Endothelial cell of umbilical vein (primary cell): Measurements from ENCODE around the gene ZSCAN32. TPM values are rescaled to one million over a fixed set of nuclear protein-coding genes. Genes with fewer than 3 reads are reported as not detected.

Experiments
- BruUV-seq: library from RNA; stranded (reverse); fragments of 400-500 nt; replicated peaks from 2 replicates; lab custom pipeline; 2021; lab: Mats Ljungman, UMichigan
- CTCF ChIA-PET: fragments of 300-600, 350-600 bp; sonication (Branson Sonifier 250); formaldehyde crosslinking; loops from one replicate; lab custom pipeline; 2021; ENCODE audit warnings: antibody characterized with exemption, inconsistent platforms; lab: Charles Lee
- POLR2A ChIA-PET: fragments of 300-600, 350-600 bp; sonication (Branson Sonifier 250); formaldehyde crosslinking; loops from one replicate; lab custom pipeline; 2021; ENCODE audit warnings: antibody characterized with exemption, inconsistent platforms; lab: Charles Lee
- DNase-seq: peaks from one replicate; pipeline ENCODE4 v3.0.0-alpha.2; 2011; ENCODE audit warnings: low read depth, low spot score
- FAIRE-seq: peaks from 2 replicates; lab custom pipeline; 2011; peaks lifted over from hg19 to GRCh38; lab: Jason Lieb, UNC
- H2AFZ ChIP-seq: 2 replicates; pipeline ENCODE4 v1.6.0; 2012; ENCODE audit warnings: low read depth, low read length, control low read depth, inconsistent platforms
- H3K27ac ChIP-seq: 2 replicates; pipeline ENCODE4 v1.5.1; 2011; ENCODE audit warnings: low read depth, mild to moderate bottlenecking, control low read depth, low read length, moderate library complexity; ENCODE audit not compliant: insufficient read depth
- H3K27me3 ChIP-seq, 2 experiments: 2 replicates each; pipeline versions ENCODE4 v1.6.0 to v1.6.1; 2011; ENCODE audit warnings: low read length in 2 of 2, mixed read lengths in 1 of 2; ENCODE audit not compliant: control insufficient read depth in 2 of 2, insufficient read depth in 2 of 2
- H3K36me3 ChIP-seq, 2 experiments: 2 replicates in 1 of 2; 3 replicates in 1 of 2; pipeline ENCODE4 v1.5.1; 2011; ENCODE audit warnings: low read length in 2 of 2, mild to moderate bottlenecking in 1 of 2, moderate library complexity in 1 of 2; ENCODE audit not compliant: control insufficient read depth in 2 of 2, insufficient read depth in 2 of 2; ENCODE audit errors: extremely low read depth in 1 of 2
- H3K4me1 ChIP-seq: 3 replicates; pipeline ENCODE4 v1.5.1; 2011; ENCODE audit warnings: mild to moderate bottlenecking, low read length; ENCODE audit not compliant: control insufficient read depth, insufficient read depth; ENCODE audit errors: extremely low read depth
- H3K4me2 ChIP-seq: 2 replicates; pipeline ENCODE4 v1.6.1; 2011; ENCODE audit warnings: low read length, control low read depth, mixed read lengths; ENCODE audit not compliant: insufficient read depth
- H3K4me3 ChIP-seq, 3 experiments: fragments of 200-600 bp in 1 of 3; sonication (generic), shearing (Covaris generic) in 1 of 3; replicated peaks in 1 of 3; 2 replicates each; pipeline ENCODE4 v1.5.1; 2011 to 2016; ENCODE audit warnings: control low read depth in 3 of 3, low read length in 3 of 3, mild to moderate bottlenecking in 2 of 3, inconsistent platforms in 1 of 3, low read depth in 1 of 3, moderate library complexity in 1 of 3; ENCODE audit not compliant: insufficient read depth in 1 of 3
- H3K79me2 ChIP-seq: 2 replicates; pipeline ENCODE4 v1.6.0; 2012; ENCODE audit warnings: low read length, inconsistent platforms; ENCODE audit not compliant: control insufficient read depth, insufficient read depth
- H3K9ac ChIP-seq: replicated peaks from 2 replicates; pipeline ENCODE3; 2011; ENCODE audit warnings: low read length, control low read depth; ENCODE audit not compliant: insufficient read depth; ENCODE audit errors: extremely low read depth
- H3K9me1 ChIP-seq: replicated peaks from 3 replicates; pipeline ENCODE4 v1.6.0; 2011; ENCODE audit warnings: mild to moderate bottlenecking, low read length; ENCODE audit not compliant: control insufficient read depth, insufficient read depth; ENCODE audit errors: extremely low read depth
- H3K9me3 ChIP-seq: replicated peaks from 2 replicates; pipeline ENCODE4 v1.5.1; 2012; ENCODE audit warnings: low read length, inconsistent platforms; ENCODE audit not compliant: control insufficient read depth, insufficient read depth
- H4K20me1 ChIP-seq: replicated peaks from 2 replicates; pipeline ENCODE3; 2011; ENCODE audit warnings: mild to moderate bottlenecking, low read length; ENCODE audit not compliant: control insufficient read depth, insufficient read depth; ENCODE audit errors: extremely low read depth
- CTCF ChIP-seq, 2 donors: IDR thresholded peaks; 1 replicate in 1 of 2; 2 replicates in 1 of 2; pipeline ENCODE4 v1.5.1; 2011; ENCODE audit warnings: low read length in 2 of 2, mild to moderate bottlenecking in 2 of 2, moderate library complexity in 2 of 2, control low read depth in 1 of 2, inconsistent platforms in 1 of 2, low read depth in 1 of 2; ENCODE audit not compliant: insufficient read depth in 1 of 2; ENCODE audit errors: extremely low read depth in 1 of 2
- EZH2 ChIP-seq: IDR thresholded peaks from 2 replicates; pipeline ENCODE4 v1.6.1; 2012; ENCODE audit warnings: borderline replicate concordance, low read depth, mild to moderate bottlenecking, moderate library complexity, low read length, inconsistent platforms; ENCODE audit not compliant: severe bottlenecking
- FOS ChIP-seq: IDR thresholded peaks from 2 replicates; pipeline ENCODE4 v1.6.1; 2011; ENCODE audit warnings: mild to moderate bottlenecking, low read length, moderate library complexity, borderline replicate concordance; ENCODE audit not compliant: insufficient read depth
- GATA2 ChIP-seq: IDR thresholded peaks from 2 replicates; pipeline ENCODE4 v1.7.0; 2011; ENCODE audit warnings: low read depth, mild to moderate bottlenecking, moderate library complexity, mixed read lengths, low read length; ENCODE audit not compliant: insufficient read length, insufficient read depth
- JUN ChIP-seq: IDR thresholded peaks from 2 replicates; pipeline ENCODE4 v1.6.1; 2011; ENCODE audit warnings: borderline replicate concordance, low read depth; ENCODE audit not compliant: insufficient read length, insufficient read depth
- MAX ChIP-seq: IDR thresholded peaks from 2 replicates; pipeline ENCODE4 v1.6.1; 2011; ENCODE audit not compliant: insufficient read depth, insufficient read length
- MYC ChIP-seq: IDR thresholded peaks from one replicate; pipeline ENCODE4 v1.6.1; 2011; ENCODE audit warnings: mild to moderate bottlenecking, low read depth, low read length
- POLR2A ChIP-seq: IDR thresholded peaks from 2 replicates; pipeline ENCODE4 v1.6.1; 2012; ENCODE audit warnings: low read depth, mild to moderate bottlenecking, control low read depth, low read length
- POLR2AphosphoS5 ChIP-seq: IDR thresholded peaks from 2 replicates; pipeline ENCODE4 v1.6.1; 2012; ENCODE audit warnings: low read depth, mild to moderate bottlenecking, control low read depth, low read length, moderate library complexity; ENCODE audit not compliant: insufficient read depth
- dilution Hi-C: fragments of 300-500 bp; cut with MboI; formaldehyde crosslinking; loops from one replicate; pipeline ENCODE4 v1.15.0; 2019; ENCODE audit warnings: low sequenced_read_pairs; ENCODE audit not compliant: extremely low pct_ligation_motif_present
- intact Hi-C: fragments of 100-400 bp; cut with micrococcal nuclease; formaldehyde crosslinking; loops from one replicate; pipeline ENCODE4 v1.10.0; 2022
- polyA plus RNA-seq, 4 experiments: library from polyadenylated mRNA; depleted of rRNA in 3 of 4; stranded (reverse) in 3 of 4; unstranded in 1 of 4; fragments of >200 nt; gene quantifications; 2 replicates each; pipeline versions ENCODE4 v1.2.1 to v1.2.3, GENCODE V29; 2011 to 2012; ENCODE audit warnings: missing spikeins in 1 of 4
- total RNA-seq: library from RNA; stranded (reverse); gene quantifications from 2 replicates; pipeline ENCODE4 v1.2.3, GENCODE V29; 2021

ZSCAN32 gene
- total and polyA plus RNA-seq, 2 donors (not counting 3 experiments of a cell fraction or from before 2014, with no cell fraction given): 8.0 to 10.9 TPM

- no peak overlapping the region for H3K4me3 ChIP-seq
- H3K9me1 ChIP-seq: no peaks in the 10 kb centered on the region
- no peaks in the 10 kb centered on the region for H3K4me1 ChIP-seq
- peaks cover 2 to 18% of the 10 kb centered on the region in 2 experiments for H3K36me3 ChIP-seq
- TF ChIP-seq POLR2AphosphoS5: no peak
- no peak for TF ChIP-seq MAX
- TF ChIP-seq JUN: no peak
- no peak for TF ChIP-seq MYC
- TF ChIP-seq EZH2: no peak
- DNase-seq (no peak), FAIRE-seq (no peak)
- no peak overlapping the region for H2AFZ ChIP-seq
- H3K79me2 ChIP-seq: peaks cover 2% of the 10 kb centered on the region
- BruUV-seq: no TSS peak
- intact Hi-C loops (no loop called here), dilution Hi-C loops (no loop called here)
- no peak overlapping the region for H3K9ac ChIP-seq
- POLR2A ChIA-PET: no interaction called here
- H3K4me2 ChIP-seq: no peak overlapping the region
- H3K27ac ChIP-seq: no peak overlapping the region
- no peaks in the 10 kb centered on the region for H4K20me1 ChIP-seq
- H3K9me3 ChIP-seq: no peaks in the 10 kb centered on the region
- CTCF ChIA-PET: no interaction called here
- no peaks in the 10 kb centered on the region for H3K27me3 ChIP-seq
Measured at GRCh38 chr16:3389663-3390338, 11.0 kb downstream of the ZSCAN32 start.

- Histone ChIP-seq H3K27ac (no peak overlapping the region), H3K27me3 (no peaks in the 10 kb centered on the region), H3K36me3 (peaks cover 3 to 21% of the 10 kb centered on the region in 2 experiments), H3K79me2 (peaks cover 2% of the 10 kb centered on the region), H2AFZ (no peak overlapping the region), H3K9me1 (no peaks in the 10 kb centered on the region), H3K9ac (no peak overlapping the region), H3K9me3 (peaks cover 11% of the 10 kb centered on the region), H4K20me1 (no peaks in the 10 kb centered on the region), H3K4me3 (no peak overlapping the region), H3K4me2 (no peak overlapping the region), H3K4me1 (no peaks in the 10 kb centered on the region)
- ChIA-PET POLR2A (no interaction called here), CTCF (interaction anchor here (1.0 kb wide), 1 partner anchor 112 kb away, joined by 3 read pairs; no protein-coding TSS in a partner anchor)
- intact Hi-C loops: no loop called here
- no peak for FAIRE-seq
- dilution Hi-C loops: no loop called here
- BruUV-seq: no TSS peak
- TF ChIP-seq GATA2: no peak
- TF ChIP-seq POLR2AphosphoS5: no peak
- TF ChIP-seq EZH2: no peak
- TF ChIP-seq MAX: no peak
- no peak for TF ChIP-seq CTCF (IDR thresholded peaks at IDR 0.05; ENCODE audit: extremely low read depth in 1 of 2, insufficient read depth in 1 of 2, low read depth in 1 of 2, low read length in 2 of 2)
- TF ChIP-seq MYC: no peak
- no peak for TF ChIP-seq POLR2A
- no peak for TF ChIP-seq JUN
- no peak for TF ChIP-seq FOS
- no peak for DNase-seq
Measured at GRCh38 chr16:3388325-3388724, 12.5 kb downstream of the ZSCAN32 start.
